HEK293T (cell line): ENCODE data around the gene ST6GAL1.

Source experiments
- BHLHE40 ChIP-seq: fragments of 450-650 bp; IDR thresholded peaks from 2 replicates; pipeline ENCODE4 v1.6.1; 2016; ENCODE audit warnings: mild to moderate bottlenecking, moderate library complexity, borderline replicate concordance
- ELF4 ChIP-seq: fragments of 450-650 bp; IDR thresholded peaks from 2 replicates; pipeline ENCODE4 v1.6.1; 2017; ENCODE audit warnings: antibody characterized with exemption
- FOXM1 ChIP-seq: fragments of 450-650 bp; IDR thresholded peaks from 2 replicates; pipeline ENCODE4 v1.6.1; 2017; ENCODE audit warnings: mild to moderate bottlenecking, borderline replicate concordance
- SUZ12 ChIP-seq: fragments of 450-650 bp; IDR thresholded peaks from 2 replicates; pipeline ENCODE4 v1.6.1; 2016; ENCODE audit warnings: mild to moderate bottlenecking
- TARDBP ChIP-seq: fragments of 450-650 bp; IDR thresholded peaks from 2 replicates; pipeline ENCODE4 v1.6.1; 2016

GRCh38 chr3:187062526-187063177 lies 132.3 kb downstream of the ST6GAL1 start:
- TF ChIP-seq ELF4 (no peak), BHLHE40 (no peak), SUZ12 (no peak), TARDBP (no peak), FOXM1 (no peak)
